PFSK-1 (cell line): ENCODE measurements around the gene DEFB119.

Experiments
- POLR2AphosphoS5 ChIP-seq: IDR thresholded peaks from 2 replicates; pipeline ENCODE4 v1.6.1; 2012; ENCODE audit warnings: low read depth, mild to moderate bottlenecking, control low read depth, low read length, moderate library complexity
- SIN3A ChIP-seq: IDR thresholded peaks from 2 replicates; pipeline ENCODE4 v1.6.1; 2012; ENCODE audit warnings: mild to moderate bottlenecking, low read length, moderate library complexity, borderline replicate concordance; ENCODE audit not compliant: insufficient read depth
- TAF1 ChIP-seq: IDR thresholded peaks from 2 replicates; pipeline ENCODE4 v1.6.1; 2012; ENCODE audit warnings: low read length, control low read depth, borderline replicate concordance; ENCODE audit not compliant: insufficient read depth
- TF ChIP-seq, protein P1 (sequence below), 2 experiments: IDR thresholded peaks; 2 replicates each; pipeline versions ENCODE4 v1.6.1 to v1.8.0; 2011 to 2012; ENCODE audit warnings: low read depth in 2 of 2, low read length in 2 of 2, control low read depth in 1 of 2, inconsistent platforms in 1 of 2, mild to moderate bottlenecking in 1 of 2, moderate library complexity in 1 of 2; ENCODE audit not compliant: insufficient read depth in 1 of 2

DNA sequence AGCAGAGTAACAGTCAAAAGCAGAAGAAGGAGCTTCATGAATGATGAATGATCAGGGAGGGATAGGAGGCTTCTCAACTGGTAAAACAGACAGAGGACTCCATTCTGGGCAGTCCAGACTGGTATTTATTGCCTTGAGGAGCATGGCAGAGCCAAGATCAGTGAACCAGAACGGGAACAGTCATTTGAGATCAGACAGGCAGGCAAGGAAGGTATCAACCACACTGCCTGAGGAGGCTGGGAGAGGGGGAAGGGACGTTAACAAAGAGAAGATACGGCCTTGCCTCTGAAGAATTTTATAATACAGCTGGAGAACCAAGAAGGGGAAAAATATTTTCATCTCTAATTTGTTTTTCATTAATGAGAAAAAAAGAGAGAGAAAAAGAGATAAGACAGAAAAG is 15.7 kb upstream of the DEFB119 start, which contains the start of gene DEFB121:
- TF ChIP-seq, protein P1, sequence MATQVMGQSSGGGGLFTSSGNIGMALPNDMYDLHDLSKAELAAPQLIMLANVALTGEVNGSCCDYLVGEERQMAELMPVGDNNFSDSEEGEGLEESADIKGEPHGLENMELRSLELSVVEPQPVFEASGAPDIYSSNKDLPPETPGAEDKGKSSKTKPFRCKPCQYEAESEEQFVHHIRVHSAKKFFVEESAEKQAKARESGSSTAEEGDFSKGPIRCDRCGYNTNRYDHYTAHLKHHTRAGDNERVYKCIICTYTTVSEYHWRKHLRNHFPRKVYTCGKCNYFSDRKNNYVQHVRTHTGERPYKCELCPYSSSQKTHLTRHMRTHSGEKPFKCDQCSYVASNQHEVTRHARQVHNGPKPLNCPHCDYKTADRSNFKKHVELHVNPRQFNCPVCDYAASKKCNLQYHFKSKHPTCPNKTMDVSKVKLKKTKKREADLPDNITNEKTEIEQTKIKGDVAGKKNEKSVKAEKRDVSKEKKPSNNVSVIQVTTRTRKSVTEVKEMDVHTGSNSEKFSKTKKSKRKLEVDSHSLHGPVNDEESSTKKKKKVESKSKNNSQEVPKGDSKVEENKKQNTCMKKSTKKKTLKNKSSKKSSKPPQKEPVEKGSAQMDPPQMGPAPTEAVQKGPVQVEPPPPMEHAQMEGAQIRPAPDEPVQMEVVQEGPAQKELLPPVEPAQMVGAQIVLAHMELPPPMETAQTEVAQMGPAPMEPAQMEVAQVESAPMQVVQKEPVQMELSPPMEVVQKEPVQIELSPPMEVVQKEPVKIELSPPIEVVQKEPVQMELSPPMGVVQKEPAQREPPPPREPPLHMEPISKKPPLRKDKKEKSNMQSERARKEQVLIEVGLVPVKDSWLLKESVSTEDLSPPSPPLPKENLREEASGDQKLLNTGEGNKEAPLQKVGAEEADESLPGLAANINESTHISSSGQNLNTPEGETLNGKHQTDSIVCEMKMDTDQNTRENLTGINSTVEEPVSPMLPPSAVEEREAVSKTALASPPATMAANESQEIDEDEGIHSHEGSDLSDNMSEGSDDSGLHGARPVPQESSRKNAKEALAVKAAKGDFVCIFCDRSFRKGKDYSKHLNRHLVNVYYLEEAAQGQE (IDR thresholded peaks at IDR 0.05; ENCODE audit: insufficient read depth in 1 of 2, low read depth in 2 of 2, low read length in 2 of 2), result no peak
- TF ChIP-seq SIN3A (no peak), TAF1 (no peak), POLR2AphosphoS5 (no peak)
